Measurements from ENCODE around the gene C1orf141. TPM values are rescaled to one million over a fixed set of nuclear protein-coding genes. Genes with fewer than 3 reads are reported as not detected.

The C1orf141 gene
- total and polyA plus RNA-seq, 9 of the 15 experiments (the other 6 are each of a cell fraction or from before 2014, with no cell fraction given), result not detected

- TF ChIP-seq TSHZ1 (CRISPR knock-in tag; IDR thresholded peaks at IDR 0.05) (peak; percentile 80), ZNF311 (CRISPR knock-in tag; IDR thresholded peaks at IDR 0.05) (peak; percentile 96), CBX5 (IDR thresholded peaks at IDR 0.05; ENCODE audit: borderline replicate concordance, low read depth) (no peak), ZNF766 (CRISPR knock-in tag; conservative IDR thresholded peaks at IDR 0.05) (peak; percentile 79), HDAC8 (tag; IDR thresholded peaks at IDR 0.05) (peak; percentile 69; the same call in 1 of the 2 replicates), ZNF75A (CRISPR knock-in tag; IDR thresholded peaks at IDR 0.05) (0 out of 2 replicates have a peak, but pooled peaks have one; percentile 77), ZNF239 (CRISPR knock-in tag; IDR thresholded peaks at IDR 0.05) (peak; percentile 83), NR2C2 (CRISPR knock-in tag; IDR thresholded peaks at IDR 0.05) (no peak), NR2C2 (tag; IDR thresholded peaks at IDR 0.05) (no peak), DEAF1 (CRISPR knock-in tag; IDR thresholded peaks at IDR 0.05) (peak; percentile 42; the same call in 1 of the 2 replicates), NFIX (CRISPR knock-in tag; IDR thresholded peaks at IDR 0.05; ENCODE audit: low read depth) (no peak), ZFP1 (CRISPR knock-in tag; IDR thresholded peaks at IDR 0.05) (peak; percentile 85), ZBTB11 (CRISPR knock-in tag; IDR thresholded peaks at IDR 0.05) (peak in 1 of 3 experiments; percentile 69; a peak in 2 of 6 replicates), XRCC5 (IDR thresholded peaks at IDR 0.05; ENCODE audit: low read depth, low read length) (no peak), ZNF79 (CRISPR knock-in tag; IDR thresholded peaks at IDR 0.05; ENCODE audit: low read depth) (peak; percentile 84), CXXC5 (CRISPR knock-in tag; IDR thresholded peaks at IDR 0.05) (0 out of 2 replicates have a peak, but pooled peaks have one; percentile 38), JUND (IDR thresholded peaks at IDR 0.05; ENCODE audit: borderline replicate concordance, low read depth, low read length) (0 out of 2 replicates have a peak, but pooled peaks have one; percentile 12), JUND (tag; IDR thresholded peaks at IDR 0.05; ENCODE audit: borderline replicate concordance, low read depth, low read length) (peak; percentile 66; the same call in 2 of the 3 replicates)
- TF ChIP-seq, protein P1, sequence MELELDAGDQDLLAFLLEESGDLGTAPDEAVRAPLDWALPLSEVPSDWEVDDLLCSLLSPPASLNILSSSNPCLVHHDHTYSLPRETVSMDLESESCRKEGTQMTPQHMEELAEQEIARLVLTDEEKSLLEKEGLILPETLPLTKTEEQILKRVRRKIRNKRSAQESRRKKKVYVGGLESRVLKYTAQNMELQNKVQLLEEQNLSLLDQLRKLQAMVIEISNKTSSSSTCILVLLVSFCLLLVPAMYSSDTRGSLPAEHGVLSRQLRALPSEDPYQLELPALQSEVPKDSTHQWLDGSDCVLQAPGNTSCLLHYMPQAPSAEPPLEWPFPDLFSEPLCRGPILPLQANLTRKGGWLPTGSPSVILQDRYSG (tag; conservative IDR thresholded peaks at IDR 0.05; ENCODE audit: low read depth), result 0 out of 2 replicates have a peak, but pooled peaks have one; percentile 71
These were observed 74.0 kb downstream of the C1orf141 start (continued) for GRCh38 chr1:67060811-67061218.
